Measurements from ENCODE around the gene LPP. TPM values are rescaled to one million over a fixed set of nuclear protein-coding genes. Genes with fewer than 3 reads are reported as not detected.

Gene LPP
- total RNA-seq, 1 experiment from 2014 or later: 148 TPM

DNA sequence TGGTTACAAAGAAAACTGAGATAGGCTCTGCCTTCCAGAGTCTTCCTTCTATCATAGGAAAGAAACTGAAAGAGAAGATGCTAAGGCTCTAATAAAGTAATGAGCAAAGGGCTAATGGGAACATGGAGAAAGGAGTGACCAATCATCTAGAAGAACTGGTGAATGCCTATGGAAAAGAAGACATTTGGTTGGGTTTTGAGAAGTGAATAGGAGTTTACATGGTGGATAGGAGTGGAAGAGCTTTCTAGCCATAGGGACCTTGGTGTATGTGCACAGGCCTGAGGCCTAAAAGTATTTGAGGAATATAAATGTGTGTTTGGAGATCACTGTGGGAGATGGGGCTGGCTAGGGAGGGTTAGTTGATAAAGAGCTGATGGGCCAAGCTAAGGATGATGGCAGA, 6.8 kb downstream of the LPP start:
- Histone ChIP-seq H3K79me2 (ENCODE audit: low read depth) (peaks cover 90% of the 10 kb centered on the region), H3K4me3 (no peak overlapping the region), H3K9me3 (ENCODE audit: insufficient read depth, low read depth) (no peaks in the 10 kb centered on the region), H3F3A (ENCODE audit: insufficient read depth, low read depth) (peaks cover 30% of the 10 kb centered on the region), H3K27ac (no peak overlapping the region), H3K36me3 (ENCODE audit: low read depth) (0 out of 2 replicates have a peak, but pooled peaks cover 10% of the 10 kb centered on the region), H3K9me2 (ENCODE audit: insufficient read depth) (no peaks in the 10 kb centered on the region), H3K27me3 (ENCODE audit: insufficient read depth, low read depth) (no peaks in the 10 kb centered on the region), H4K20me1 (ENCODE audit: insufficient read depth) (no peaks in the 10 kb centered on the region), H3K4me2 (no peak overlapping the region), H3K4me1 (replicated peaks; ENCODE audit: insufficient read depth) (peaks cover 70% of the 10 kb centered on the region), H2AFZ (no peak overlapping the region)
- DNase-seq: no peak
- TF ChIP-seq EZH2 (IDR thresholded peaks at IDR 0.05; ENCODE audit: low read depth): no peak
- TF ChIP-seq, protein P1, sequence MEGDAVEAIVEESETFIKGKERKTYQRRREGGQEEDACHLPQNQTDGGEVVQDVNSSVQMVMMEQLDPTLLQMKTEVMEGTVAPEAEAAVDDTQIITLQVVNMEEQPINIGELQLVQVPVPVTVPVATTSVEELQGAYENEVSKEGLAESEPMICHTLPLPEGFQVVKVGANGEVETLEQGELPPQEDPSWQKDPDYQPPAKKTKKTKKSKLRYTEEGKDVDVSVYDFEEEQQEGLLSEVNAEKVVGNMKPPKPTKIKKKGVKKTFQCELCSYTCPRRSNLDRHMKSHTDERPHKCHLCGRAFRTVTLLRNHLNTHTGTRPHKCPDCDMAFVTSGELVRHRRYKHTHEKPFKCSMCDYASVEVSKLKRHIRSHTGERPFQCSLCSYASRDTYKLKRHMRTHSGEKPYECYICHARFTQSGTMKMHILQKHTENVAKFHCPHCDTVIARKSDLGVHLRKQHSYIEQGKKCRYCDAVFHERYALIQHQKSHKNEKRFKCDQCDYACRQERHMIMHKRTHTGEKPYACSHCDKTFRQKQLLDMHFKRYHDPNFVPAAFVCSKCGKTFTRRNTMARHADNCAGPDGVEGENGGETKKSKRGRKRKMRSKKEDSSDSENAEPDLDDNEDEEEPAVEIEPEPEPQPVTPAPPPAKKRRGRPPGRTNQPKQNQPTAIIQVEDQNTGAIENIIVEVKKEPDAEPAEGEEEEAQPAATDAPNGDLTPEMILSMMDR (conservative IDR thresholded peaks at IDR 0.05): no peak
- ChIA-PET POLR2A (ENCODE audit: unreplicated experiment) (interaction anchor here (0.6 kb wide), 1 partner anchor 8 kb away, joined by 3 read pairs; no protein-coding TSS in a partner anchor), CTCF (interaction anchor here (0.6 kb wide), 1 partner anchor 484 kb away, joined by 3 read pairs; no protein-coding TSS in a partner anchor)
- no TSS peak for BruUV-seq (replicated peaks)
- intact Hi-C loops (cut with micrococcal nuclease; ENCODE audit: unreplicated experiment): loop anchor here (5.0 to 10.0 kb wide), 2 partner anchors 654 to 722 kb away; no protein-coding TSS in a partner anchor

DNA sequence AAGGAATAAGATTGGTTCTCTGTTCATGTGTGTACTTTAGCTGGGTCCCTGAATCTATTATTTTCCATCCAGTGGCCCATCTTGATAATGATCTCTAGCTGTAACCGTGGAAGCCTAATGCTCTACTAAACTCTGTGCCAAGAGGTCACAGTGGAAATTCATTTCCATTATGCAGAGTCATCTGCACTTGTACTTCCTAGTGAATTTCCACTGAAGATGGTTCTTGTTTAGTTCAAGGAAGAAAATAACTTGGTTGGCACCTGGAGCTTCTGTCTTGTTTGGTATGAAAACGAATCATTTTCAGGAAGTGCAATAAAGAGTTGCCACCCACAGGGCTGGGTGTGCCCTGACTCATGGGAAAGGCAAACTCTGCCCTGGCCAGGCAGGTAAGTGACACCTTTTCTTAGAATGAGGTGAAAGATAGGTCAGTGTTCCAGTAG, 10.3 kb downstream of the LPP start:
- POLR2A ChIA-PET (ENCODE audit: unreplicated experiment): interaction anchor here (0.6 to 1.0 kb wide), 7 partner anchors 11 to 518 kb away, joined by 3 to 6 read pairs (median 4); no protein-coding TSS in a partner anchor
- peak; percentile 91 to 100 for DNase-seq
- BruUV-seq (replicated peaks): no TSS peak
- H3F3A ChIP-seq (ENCODE audit: insufficient read depth, low read depth): peaks cover 35% of the 10 kb centered on the region
- H3K9me3 ChIP-seq (ENCODE audit: insufficient read depth, low read depth): no peaks in the 10 kb centered on the region
- H3K4me3 ChIP-seq: peak overlapping the region; percentile 16; the same call in 1 of the 2 replicates
- no peaks in the 10 kb centered on the region for H4K20me1 ChIP-seq (ENCODE audit: insufficient read depth)
- peak overlapping the region; percentile 66 for H3K4me2 ChIP-seq
- H3K9me2 ChIP-seq (ENCODE audit: insufficient read depth): no peaks in the 10 kb centered on the region
- H3K79me2 ChIP-seq (ENCODE audit: low read depth): peaks cover 90% of the 10 kb centered on the region
- H3K36me3 ChIP-seq (ENCODE audit: low read depth): 0 out of 2 replicates have a peak, but pooled peaks cover 6% of the 10 kb centered on the region
- CTCF ChIA-PET: interaction anchor here (0.6 to 1.1 kb wide), 5 partner anchors 9 to 421 kb away, joined by 3 to 9 read pairs (median 4); no protein-coding TSS in a partner anchor
- H3K27ac ChIP-seq: peak overlapping the region; percentile 91
- no peak overlapping the region for H2AFZ ChIP-seq
- peaks cover 65% of the 10 kb centered on the region for H3K4me1 ChIP-seq (replicated peaks; ENCODE audit: insufficient read depth)
- intact Hi-C loops (cut with micrococcal nuclease; ENCODE audit: unreplicated experiment): loop anchor here (1.0 to 10.0 kb wide), 11 partner anchors 33 to 787 kb away; partner anchors contain the start of gene BCL6
- TF ChIP-seq, protein P1 (conservative IDR thresholded peaks at IDR 0.05): no peak; the same call in 1 of the 2 replicates
- no peak for TF ChIP-seq EZH2 (IDR thresholded peaks at IDR 0.05; ENCODE audit: low read depth)
- no peaks in the 10 kb centered on the region for H3K27me3 ChIP-seq (ENCODE audit: insufficient read depth, low read depth)

DNA sequence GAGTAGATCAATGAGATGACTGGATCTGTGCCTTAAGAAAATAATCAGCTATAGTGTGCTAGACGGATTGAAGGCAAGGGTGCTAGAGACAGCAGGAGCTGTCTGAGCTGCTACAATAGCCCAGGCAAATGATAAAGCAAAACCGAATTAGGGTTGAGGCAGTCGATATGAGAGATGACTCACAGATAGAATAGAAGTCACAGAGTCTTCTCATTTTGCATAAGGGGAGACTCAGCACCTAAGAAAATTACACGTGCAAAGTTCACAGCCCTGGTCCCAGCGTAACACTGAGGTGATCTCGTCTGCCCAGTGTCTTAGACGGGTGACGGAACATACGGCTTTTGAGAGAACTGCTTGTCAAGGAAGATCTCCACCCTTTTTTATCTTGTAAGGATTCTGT, 11.6 kb downstream of the LPP start:
- H3K4me2 ChIP-seq: peak overlapping the region; percentile 66
- H3K4me3 ChIP-seq: 0 out of 2 replicates have a peak overlapping the region, but pooled peaks have one; percentile 0
- no peaks in the 10 kb centered on the region for H4K20me1 ChIP-seq (ENCODE audit: insufficient read depth)
- DNase-seq: peak; percentile 17 to 65
- H3K9me2 ChIP-seq (ENCODE audit: insufficient read depth): no peaks in the 10 kb centered on the region
- ChIA-PET POLR2A (ENCODE audit: unreplicated experiment) (interaction anchor here (0.6 kb wide), 2 partner anchors 240 to 798 kb away, joined by 3 to 5 read pairs; no protein-coding TSS in a partner anchor), CTCF (interaction anchor here (0.5 to 1.1 kb wide), 3 partner anchors 286 to 770 kb away, joined by 3 to 4 read pairs (median 4); no protein-coding TSS in a partner anchor)
- H3F3A ChIP-seq (ENCODE audit: insufficient read depth, low read depth): peaks cover 47% of the 10 kb centered on the region
- H3K27me3 ChIP-seq (ENCODE audit: insufficient read depth, low read depth): no peaks in the 10 kb centered on the region
- H3K36me3 ChIP-seq (ENCODE audit: low read depth): 0 out of 2 replicates have a peak, but pooled peaks cover 3% of the 10 kb centered on the region
- no peak overlapping the region for H2AFZ ChIP-seq
- no peak for TF ChIP-seq EZH2 (IDR thresholded peaks at IDR 0.05; ENCODE audit: low read depth)
- TF ChIP-seq, protein P1 (conservative IDR thresholded peaks at IDR 0.05): no peak
- H3K9me3 ChIP-seq (ENCODE audit: insufficient read depth, low read depth): no peaks in the 10 kb centered on the region
- H3K27ac ChIP-seq: peak overlapping the region; percentile 91
- H3K4me1 ChIP-seq (replicated peaks; ENCODE audit: insufficient read depth): peaks cover 73% of the 10 kb centered on the region
- no TSS peak for BruUV-seq (replicated peaks)
- H3K79me2 ChIP-seq (ENCODE audit: low read depth): peaks cover 90% of the 10 kb centered on the region
- intact Hi-C loops (cut with micrococcal nuclease; ENCODE audit: unreplicated experiment): loop anchor here (2.0 to 10.0 kb wide), 4 partner anchors 31 to 785 kb away; no protein-coding TSS in a partner anchor

All from PC-9 (cell line).